22Rv1 (cell line): ENCODE measurements around the gene BATF2.

Experiments
- CTCF ChIP-seq: fragments of 450-650 bp; IDR thresholded peaks from 2 replicates; pipeline ENCODE4 v1.5.1; 2017; ENCODE audit warnings: mild to moderate bottlenecking
- ZFX ChIP-seq: fragments of 450-650 bp; IDR thresholded peaks from 2 replicates; pipeline ENCODE4 v1.6.1; 2017; ENCODE audit warnings: antibody characterized with exemption, borderline replicate concordance

GRCh38 chr11:64974124-64974523 lies 22.6 kb downstream of the BATF2 start:
- TF ChIP-seq CTCF (no peak), ZFX (no peak)
